Measurements from ENCODE around the gene OSBPL7. TPM values are rescaled to one million over a fixed set of nuclear protein-coding genes. Genes with fewer than 3 reads are reported as not detected.

OSBPL7 gene
- total RNA-seq, 1 donor from 2014 or later, result 39.3 TPM

GRCh38 chr17:47823519-47823918 is 1.9 kb upstream of the OSBPL7 start:
- no peak for DNase-seq (ENCODE audit: low spot score)

GRCh38 chr17:47822785-47823184 is 1.2 kb upstream of the OSBPL7 start:
- DNase-seq (ENCODE audit: low spot score), result no peak

- DNase-seq (ENCODE audit: low spot score), result no peak
Measured at GRCh38 chr17:47821031-47821423, 567 bp downstream of the OSBPL7 start.

- no peak for DNase-seq (ENCODE audit: low spot score)
Measured at GRCh38 chr17:47820033-47820789, 1.4 kb downstream of the OSBPL7 start.

- no peak for DNase-seq (ENCODE audit: low spot score)
Measured at GRCh38 chr17:47819475-47819874, 2.1 kb downstream of the OSBPL7 start.

- DNase-seq (ENCODE audit: low spot score), result no peak
Measured at GRCh38 chr17:47818002-47818695, 3.4 kb downstream of the OSBPL7 start.

- DNase-seq (ENCODE audit: low spot score), result no peak
Measured at GRCh38 chr17:47816947-47817346, 4.6 kb downstream of the OSBPL7 start.

GRCh38 chr17:47816111-47816735 is 5.4 kb downstream of the OSBPL7 start:
- DNase-seq (ENCODE audit: low spot score), result no peak

- DNase-seq (ENCODE audit: low spot score), result no peak
Measured at GRCh38 chr17:47815106-47815918, 6.3 kb downstream of the OSBPL7 start.

- no peak for DNase-seq (ENCODE audit: low spot score)
Measured at GRCh38 chr17:47813512-47814031, 8.0 kb downstream of the OSBPL7 start.

- no peak for DNase-seq (ENCODE audit: low spot score)
Measured at GRCh38 chr17:47813077-47813476, 8.5 kb downstream of the OSBPL7 start.

GRCh38 chr17:47812146-47812920 is 9.3 kb downstream of the OSBPL7 start:
- no peak for DNase-seq (ENCODE audit: low spot score)

- no peak for DNase-seq (ENCODE audit: low spot score)
Measured at GRCh38 chr17:47811709-47812108, 9.9 kb downstream of the OSBPL7 start.

GRCh38 chr17:47810901-47811635 is 10.5 kb downstream of the OSBPL7 start:
- no peak for DNase-seq (ENCODE audit: low spot score)

GRCh38 chr17:47810200-47810821 is 11.3 kb downstream of the OSBPL7 start:
- no peak for DNase-seq (ENCODE audit: low spot score)

GRCh38 chr17:47808830-47809480 is 12.6 kb downstream of the OSBPL7 start:
- no peak for DNase-seq (ENCODE audit: low spot score)

GRCh38 chr17:47808036-47808829 is 13.4 kb downstream of the OSBPL7 start:
- no peak for DNase-seq (ENCODE audit: low spot score)

GRCh38 chr17:47807421-47807820 is 14.2 kb downstream of the OSBPL7 start:
- no peak for DNase-seq (ENCODE audit: low spot score)

- no peak for DNase-seq (ENCODE audit: low spot score)
Measured at GRCh38 chr17:47806913-47807255, 14.7 kb downstream of the OSBPL7 start.
